Inflammatory macrophage treated with lipopolysaccharide for 4 hours (primary cell): Measurements from ENCODE around the gene PTPN6.

ENCODE experiments used
- DNase-seq: peaks from one replicate; pipeline ENCODE4 v3.0.0-alpha.2; 2020

Gene PTPN6

GRCh38 chr12:6923003-6923732 is 28.0 kb upstream of the PTPN6 start:
- no peak for DNase-seq

GRCh38 chr12:6923851-6924250 is 27.3 kb upstream of the PTPN6 start:
- DNase-seq: no peak

- no peak for DNase-seq
These were observed 26.0 kb upstream of the PTPN6 start for GRCh38 chr12:6925239-6925539.

DNA sequence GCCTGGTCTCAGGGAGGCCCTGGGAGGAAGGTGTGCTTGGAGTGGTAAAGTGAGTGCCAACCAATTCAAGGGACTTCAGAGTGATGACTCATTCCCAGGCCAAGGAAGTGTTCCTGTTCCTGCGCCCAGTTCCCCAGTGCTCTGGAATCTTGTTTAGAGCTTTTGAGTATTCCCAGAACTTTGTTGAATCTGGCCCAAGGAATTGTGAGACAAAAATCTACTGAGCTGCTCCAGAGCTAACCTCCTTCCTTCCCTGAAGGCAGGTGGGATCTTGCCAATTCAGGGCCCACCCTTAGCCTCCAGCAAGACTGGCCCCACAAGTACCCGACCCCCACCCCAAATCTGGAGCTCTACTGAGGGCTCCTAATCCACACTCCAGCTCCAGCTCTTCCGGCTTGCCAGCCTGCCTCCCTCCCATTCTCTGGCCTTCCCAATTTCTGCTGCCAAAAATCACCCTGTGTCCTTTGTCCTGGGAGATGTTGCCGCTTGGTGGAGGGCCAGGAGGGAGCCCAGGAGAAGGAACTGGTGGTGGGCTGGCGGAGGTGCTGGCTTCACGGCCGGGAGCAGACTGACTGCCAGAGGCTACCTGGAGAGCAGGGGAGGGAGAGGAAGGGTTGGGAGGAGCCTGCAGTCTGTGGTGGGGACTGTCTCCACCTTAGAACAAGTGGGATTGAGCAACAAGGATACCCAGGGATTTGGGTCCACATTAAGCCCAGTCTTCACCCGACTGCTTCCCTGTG is 25.4 kb upstream of the PTPN6 start:
- DNase-seq: no peak

DNA sequence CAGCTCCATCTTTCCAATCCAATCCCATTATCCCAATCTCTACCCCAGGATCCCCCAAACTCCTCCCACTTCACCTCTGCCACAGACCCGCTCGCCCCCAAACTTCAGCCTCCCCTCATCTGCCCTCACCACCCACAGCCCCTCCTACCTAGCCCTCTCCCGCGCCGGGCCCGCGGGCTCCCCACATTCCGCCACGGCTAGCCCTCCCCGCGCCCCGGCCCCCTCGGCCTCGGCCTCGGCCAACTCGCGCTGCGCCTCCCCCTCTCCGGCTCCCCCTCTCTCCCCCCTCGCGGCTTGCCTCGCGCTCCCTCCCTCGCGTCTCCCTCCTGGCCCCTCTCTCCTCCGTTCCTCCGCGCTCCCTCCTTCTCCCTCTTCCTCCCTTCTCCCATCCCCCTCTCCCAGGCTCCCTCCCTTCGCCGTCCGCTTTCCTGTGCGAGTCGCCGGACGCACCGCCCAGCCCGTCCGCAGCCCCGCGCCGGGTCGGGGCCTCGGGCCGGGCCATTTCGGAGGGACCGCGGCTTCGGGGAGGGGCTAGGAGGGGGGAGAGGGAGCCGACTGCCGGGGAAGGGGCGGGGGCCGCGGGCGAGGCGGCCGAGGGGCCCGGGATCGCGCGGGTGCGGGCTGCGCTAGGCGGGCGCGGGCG is 23.7 kb upstream of the PTPN6 start, which contains the start of gene ATN1:
Gene ATN1, plus strand, starts transcription at position 581 of the 643 bp plus-strand sequence. CDS start 6,043 bp downstream, outside the sequence.
- DNase-seq: peak; percentile 44

DNA sequence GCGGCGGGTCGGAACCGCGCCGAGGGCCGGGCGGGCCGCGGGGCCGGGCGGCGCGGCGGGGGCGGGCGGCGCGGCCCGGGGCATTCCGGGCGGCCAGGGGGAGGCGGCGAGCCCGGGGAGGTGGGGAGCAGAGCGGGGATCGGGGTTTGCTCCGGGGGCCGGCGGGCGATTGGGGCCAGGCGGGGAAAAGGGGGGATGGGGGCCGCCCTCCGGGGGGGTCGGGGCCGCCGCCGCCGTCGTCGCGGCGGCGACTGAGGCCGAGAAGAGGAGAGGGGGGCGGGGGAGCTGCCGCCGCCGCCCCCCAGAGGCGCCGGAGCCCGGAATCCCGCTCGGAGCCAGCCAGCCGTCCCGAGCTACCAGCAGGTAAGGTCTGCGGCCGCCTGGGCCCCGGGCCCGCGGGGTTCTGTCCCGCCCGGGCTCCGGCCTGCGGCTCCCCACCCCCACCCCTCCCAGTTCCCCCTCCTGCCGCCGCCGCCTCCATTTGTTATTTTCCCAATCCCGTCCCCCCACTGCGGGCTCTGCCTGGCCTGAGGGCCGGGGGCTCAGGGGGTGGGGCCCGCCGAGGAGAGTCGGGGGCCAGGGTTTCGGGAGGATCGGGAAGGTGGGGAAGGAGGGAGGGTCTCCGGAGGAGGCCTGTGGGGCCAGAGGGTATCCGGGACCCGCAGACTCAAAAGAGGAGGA is 23.0 kb upstream of the PTPN6 start:
- DNase-seq: no peak

GRCh38 chr12:6928703-6929407 is 22.3 kb upstream of the PTPN6 start:
- no peak for DNase-seq

DNA sequence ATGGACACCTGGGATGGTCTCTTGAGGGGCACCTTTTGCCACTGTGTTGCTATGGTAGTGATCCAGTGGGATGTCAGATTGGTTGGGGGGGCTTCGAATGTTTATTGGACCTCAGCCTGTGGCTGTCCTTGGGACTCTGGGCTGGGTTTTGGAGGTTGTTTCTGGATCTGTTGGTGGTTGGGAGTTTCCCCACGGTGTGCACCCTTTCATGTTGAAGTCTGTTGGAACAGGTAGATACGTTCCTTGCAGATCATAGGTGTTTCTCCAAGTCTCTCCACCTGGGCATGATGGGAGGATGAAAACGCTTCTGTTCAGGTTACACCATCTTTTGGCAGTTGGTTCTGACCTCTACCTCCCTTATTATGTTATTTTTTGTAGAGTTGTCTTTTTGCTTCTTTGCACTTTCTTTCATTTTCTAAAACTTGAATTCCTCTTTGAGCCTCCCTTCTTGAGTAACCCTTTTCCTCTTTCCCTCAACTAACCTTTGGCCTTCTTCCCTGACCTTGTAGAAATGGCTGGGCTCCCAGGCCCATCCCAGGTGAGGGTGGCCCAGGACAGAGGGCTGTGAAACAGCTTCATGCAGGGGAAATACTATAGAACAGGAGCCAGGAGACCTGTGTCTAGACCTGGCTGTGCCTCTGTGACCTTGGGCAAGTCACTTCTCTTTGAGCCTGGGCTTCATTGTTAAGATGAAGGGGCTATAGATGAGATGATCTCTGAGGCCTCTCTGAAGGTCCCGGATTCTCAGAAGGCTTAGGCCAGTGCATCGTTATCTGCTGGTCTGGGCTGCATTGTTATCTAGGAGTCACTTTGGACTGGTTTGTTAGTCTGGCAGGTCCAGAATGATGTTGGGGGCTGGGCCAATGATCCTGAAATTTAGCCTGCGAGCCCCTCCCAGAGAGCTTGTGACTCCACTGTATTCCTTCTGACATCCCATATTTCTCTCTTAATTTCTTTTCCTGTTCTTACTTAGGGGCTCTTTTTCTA is 21.4 kb upstream of the PTPN6 start:
- DNase-seq: peak; percentile 36

DNA sequence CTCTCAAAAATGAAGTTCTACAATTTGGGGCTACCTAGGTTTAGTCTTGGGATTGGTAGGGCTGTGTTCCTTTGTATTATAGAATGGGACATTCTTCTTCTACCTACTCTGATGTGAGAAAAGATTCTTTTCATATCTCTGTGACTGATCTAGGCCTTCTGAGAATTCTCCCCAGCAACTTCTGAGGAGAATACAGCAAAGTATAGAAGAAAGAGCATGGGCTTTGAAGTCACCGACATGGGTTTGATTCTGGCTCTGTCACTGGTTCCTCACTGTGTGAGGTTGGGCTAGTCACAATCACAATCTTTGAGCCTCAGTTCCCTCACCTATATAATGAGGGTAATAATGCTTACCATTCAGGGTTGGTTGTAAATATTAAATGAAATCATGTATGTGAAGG is 18.4 kb upstream of the PTPN6 start:
- no peak for DNase-seq

- no peak for DNase-seq
These were observed 17.0 kb upstream of the PTPN6 start for GRCh38 chr12:6934110-6934509.

GRCh38 chr12:6935371-6936193 is 15.6 kb upstream of the PTPN6 start:
- peak; percentile 76 for DNase-seq

DNA sequence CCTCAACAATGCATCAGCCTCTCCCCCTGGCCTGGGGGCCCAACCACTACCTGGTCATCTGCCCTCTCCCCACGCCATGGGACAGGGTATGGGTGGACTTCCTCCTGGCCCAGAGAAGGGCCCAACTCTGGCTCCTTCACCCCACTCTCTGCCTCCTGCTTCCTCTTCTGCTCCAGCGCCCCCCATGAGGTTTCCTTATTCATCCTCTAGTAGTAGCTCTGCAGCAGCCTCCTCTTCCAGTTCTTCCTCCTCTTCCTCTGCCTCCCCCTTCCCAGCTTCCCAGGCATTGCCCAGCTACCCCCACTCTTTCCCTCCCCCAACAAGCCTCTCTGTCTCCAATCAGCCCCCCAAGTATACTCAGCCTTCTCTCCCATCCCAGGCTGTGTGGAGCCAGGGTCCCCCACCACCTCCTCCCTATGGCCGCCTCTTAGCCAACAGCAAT is 14.9 kb upstream of the PTPN6 start:
- DNase-seq: no peak

DNA sequence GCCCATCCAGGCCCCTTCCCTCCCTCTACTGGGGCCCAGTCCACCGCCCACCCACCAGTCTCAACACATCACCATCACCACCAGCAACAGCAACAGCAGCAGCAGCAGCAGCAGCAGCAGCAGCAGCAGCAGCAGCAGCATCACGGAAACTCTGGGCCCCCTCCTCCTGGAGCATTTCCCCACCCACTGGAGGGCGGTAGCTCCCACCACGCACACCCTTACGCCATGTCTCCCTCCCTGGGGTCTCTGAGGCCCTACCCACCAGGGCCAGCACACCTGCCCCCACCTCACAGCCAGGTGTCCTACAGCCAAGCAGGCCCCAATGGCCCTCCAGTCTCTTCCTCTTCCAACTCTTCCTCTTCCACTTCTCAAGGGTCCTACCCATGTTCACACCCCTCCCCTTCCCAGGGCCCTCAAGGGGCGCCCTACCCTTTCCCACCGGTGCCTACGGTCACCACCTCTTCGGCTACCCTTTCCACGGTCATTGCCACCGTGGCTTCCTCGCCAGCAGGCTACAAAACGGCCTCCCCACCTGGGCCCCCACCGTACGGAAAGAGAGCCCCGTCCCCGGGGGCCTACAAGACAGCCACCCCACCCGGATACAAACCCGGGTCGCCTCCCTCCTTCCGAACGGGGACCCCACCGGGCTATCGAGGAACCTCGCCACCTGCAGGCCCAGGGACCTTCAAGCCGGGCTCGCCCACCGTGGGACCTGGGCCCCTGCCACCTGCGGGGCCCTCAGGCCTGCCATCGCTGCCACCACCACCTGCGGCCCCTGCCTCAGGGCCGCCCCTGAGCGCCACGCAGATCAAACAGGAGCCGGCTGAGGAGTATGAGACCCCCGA is 14.3 kb upstream of the PTPN6 start:
- DNase-seq: no peak

GRCh38 chr12:6937481-6938352 is 13.4 kb upstream of the PTPN6 start:
- DNase-seq: peak; percentile 92

GRCh38 chr12:6938353-6939190 is 12.6 kb upstream of the PTPN6 start:
- DNase-seq: no peak

- no peak for DNase-seq
These were observed 12.0 kb upstream of the PTPN6 start for GRCh38 chr12:6939191-6939540.

DNA sequence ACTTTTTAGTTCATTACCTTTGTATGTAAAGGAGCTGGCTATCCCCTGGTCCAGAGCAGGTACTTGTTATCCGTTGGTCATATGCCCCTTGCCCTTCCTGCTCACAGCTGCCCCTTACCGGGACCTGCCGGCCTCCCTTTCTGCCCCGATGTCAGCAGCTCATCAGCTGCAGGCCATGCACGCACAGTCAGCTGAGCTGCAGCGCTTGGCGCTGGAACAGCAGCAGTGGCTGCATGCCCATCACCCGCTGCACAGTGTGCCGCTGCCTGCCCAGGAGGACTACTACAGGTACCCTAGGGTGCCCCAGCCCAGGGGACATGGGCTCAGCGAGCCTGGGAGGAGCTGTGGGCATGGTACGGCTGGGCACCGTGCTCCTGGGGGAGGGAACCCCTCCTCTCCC is 9.9 kb upstream of the PTPN6 start:
- no peak for DNase-seq

DNA sequence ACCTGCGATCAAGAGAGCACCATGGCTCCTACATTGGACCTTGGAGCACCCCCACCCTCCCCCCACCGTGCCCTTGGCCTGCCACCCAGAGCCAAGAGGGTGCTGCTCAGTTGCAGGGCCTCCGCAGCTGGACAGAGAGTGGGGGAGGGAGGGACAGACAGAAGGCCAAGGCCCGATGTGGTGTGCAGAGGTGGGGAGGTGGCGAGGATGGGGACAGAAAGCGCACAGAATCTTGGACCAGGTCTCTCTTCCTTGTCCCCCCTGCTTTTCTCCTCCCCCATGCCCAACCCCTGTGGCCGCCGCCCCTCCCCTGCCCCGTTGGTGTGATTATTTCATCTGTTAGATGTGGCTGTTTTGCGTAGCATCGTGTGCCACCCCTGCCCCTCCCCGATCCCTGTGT is 9.4 kb upstream of the PTPN6 start:
- no peak for DNase-seq
